A549 treated with dexamethasone at 1 μM for 4 hours (cell line): Measurements from ENCODE around the gene PCDHA5. TPM values are rescaled to one million over a fixed set of nuclear protein-coding genes. Genes with fewer than 3 reads are reported as not detected.

Source experiments
- total RNA-seq: library from RNA; stranded (reverse); fragments of 200-300 nt; extraction: Qiagen RNA extraction; gene quantifications from 5 replicates; pipeline ENCODE4 v1.2.3, GENCODE V29; 2022

The PCDHA5 gene
- 0.52 to 0.95 TPM (median 0.85 TPM) in 5 replicates for total RNA-seq

DNA sequence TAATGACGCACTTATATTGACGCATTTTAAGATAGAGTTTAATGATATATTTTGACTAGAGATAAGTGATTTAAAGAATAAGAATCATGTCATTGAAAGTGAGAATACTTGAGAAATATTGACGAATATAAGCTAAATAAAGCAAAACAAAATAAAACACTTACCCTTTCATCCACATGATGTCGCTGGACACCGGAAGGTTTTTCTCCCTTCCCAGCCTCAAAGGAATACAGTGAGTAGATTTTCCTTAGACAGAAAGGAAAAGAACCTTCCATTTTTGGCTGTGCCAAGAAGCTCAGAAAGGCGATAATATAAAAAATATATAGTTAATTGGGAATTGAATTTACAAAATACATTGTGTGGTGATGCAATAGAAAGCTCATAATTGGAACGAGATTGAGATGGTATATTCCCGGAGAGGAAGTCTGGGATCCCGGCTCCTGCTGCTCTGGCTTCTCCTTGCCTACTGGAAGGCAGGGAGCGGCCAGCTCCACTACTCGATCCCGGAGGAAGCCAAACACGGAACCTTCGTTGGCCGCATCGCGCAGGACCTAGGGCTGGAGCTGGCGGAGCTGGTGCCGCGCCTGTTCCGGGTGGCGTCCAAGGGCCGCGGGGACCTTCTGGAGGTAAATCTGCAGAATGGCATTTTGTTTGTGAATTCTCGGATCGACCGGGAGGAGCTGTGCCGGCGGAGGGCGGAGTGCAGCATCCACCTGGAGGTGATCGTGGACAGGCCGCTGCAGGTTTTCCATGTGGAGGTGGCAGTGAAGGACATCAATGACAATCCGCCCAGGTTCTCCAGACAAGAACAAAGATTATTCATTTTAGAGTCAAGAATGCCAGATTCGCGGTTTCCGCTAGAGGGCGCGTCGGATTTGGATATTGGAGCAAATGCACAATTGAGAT lies at the start of gene PCDHA5:
PCDHA5 (plus strand) TSS at position 239 of the 906 bp plus-strand sequence.

DNA sequence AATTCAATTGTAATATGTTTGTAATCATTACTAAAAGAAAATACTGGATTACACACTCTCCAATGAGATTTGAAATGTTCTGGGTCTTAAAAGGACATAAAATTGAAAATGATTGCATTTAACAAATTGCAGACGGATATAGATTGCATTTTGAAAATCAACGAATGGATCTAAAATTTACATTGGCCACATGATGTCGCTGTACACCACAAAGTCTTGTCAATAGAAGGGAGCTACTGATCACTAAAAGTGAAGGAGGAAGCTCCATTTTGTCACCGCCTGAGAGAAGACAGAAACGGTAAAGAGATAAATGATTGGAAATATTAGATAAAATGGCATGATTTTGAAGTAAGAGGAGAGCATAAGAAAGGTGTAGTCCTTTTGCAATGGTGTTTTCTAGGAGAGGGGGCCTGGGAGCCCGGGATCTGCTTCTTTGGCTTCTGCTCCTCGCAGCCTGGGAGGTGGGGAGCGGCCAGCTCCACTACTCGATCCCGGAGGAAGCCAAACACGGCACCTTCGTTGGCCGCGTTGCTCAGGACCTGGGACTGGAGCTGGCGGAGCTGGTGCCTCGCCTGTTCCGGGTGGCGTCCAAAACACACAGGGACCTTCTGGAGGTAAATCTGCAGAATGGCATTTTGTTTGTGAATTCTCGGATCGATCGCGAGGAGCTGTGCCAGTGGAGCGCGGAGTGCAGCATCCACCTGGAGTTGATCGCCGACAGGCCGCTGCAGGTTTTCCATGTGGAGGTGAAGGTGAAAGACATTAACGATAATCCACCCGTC lies 35.3 kb upstream of the PCDHA5 start, which contains the start of gene PCDHA1:
PCDHA1 (plus strand) TSS at position 236 of the 782 bp plus-strand sequence.

DNA sequence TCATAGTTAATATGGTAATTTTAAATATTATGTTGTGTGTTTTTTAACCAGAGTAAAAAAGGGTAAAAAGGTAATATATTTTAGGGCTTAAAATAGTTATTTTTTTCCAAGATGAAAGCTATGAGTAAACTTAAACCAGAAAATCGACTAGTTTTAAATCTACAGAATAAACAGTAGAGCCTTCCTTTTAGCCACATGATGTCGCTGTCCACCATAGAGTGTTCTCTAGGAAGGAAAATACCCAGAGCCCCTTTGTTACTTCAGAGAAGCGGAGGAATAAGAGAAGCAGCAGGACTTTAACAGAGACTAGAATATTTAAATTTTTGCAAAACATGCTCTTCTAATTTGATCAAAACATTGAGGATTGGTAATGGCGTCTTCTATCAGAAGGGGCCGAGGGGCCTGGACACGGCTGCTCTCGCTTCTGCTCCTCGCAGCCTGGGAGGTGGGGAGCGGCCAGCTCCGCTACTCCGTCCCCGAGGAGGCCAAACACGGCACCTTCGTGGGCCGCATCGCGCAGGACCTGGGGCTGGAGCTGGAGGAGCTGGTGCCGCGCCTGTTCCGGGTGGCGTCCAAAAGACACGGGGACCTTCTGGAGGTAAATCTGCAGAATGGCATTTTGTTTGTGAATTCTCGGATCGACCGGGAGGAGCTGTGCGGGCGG lies 26.7 kb upstream of the PCDHA5 start, which contains the start of gene PCDHA2:
PCDHA2 (plus strand) TSS at position 258 of the 664 bp plus-strand sequence.

DNA sequence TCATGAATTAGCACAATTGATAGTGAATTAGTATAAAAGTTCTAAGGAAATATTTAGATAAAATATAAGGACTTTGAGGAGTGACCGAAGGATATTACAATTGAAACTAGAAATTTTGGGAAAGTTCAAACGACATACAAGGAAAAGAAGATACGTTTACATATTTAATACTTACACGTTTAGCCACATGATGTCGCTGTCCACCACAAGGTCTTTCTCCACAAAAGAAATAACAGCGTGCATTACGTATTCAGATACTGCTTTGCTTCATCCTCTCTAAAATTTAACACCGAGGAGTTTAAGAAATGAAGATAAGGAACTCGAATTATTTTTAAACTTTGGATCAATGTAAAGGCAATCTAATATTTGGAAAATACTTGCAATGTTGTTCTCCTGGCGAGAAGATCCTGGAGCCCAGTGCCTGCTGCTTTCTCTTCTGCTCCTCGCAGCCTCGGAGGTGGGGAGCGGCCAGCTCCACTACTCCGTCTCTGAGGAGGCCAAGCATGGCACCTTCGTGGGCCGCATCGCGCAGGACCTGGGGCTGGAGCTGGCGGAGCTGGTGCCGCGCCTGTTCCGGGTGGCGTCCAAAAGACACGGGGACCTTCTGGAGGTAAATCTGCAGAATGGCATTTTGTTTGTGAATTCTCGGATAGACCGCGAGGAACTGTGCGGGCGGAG lies 20.5 kb upstream of the PCDHA5 start, which contains the start of gene PCDHA3:
PCDHA3 (plus strand) TSS at position 242 of the 678 bp plus-strand sequence.

DNA sequence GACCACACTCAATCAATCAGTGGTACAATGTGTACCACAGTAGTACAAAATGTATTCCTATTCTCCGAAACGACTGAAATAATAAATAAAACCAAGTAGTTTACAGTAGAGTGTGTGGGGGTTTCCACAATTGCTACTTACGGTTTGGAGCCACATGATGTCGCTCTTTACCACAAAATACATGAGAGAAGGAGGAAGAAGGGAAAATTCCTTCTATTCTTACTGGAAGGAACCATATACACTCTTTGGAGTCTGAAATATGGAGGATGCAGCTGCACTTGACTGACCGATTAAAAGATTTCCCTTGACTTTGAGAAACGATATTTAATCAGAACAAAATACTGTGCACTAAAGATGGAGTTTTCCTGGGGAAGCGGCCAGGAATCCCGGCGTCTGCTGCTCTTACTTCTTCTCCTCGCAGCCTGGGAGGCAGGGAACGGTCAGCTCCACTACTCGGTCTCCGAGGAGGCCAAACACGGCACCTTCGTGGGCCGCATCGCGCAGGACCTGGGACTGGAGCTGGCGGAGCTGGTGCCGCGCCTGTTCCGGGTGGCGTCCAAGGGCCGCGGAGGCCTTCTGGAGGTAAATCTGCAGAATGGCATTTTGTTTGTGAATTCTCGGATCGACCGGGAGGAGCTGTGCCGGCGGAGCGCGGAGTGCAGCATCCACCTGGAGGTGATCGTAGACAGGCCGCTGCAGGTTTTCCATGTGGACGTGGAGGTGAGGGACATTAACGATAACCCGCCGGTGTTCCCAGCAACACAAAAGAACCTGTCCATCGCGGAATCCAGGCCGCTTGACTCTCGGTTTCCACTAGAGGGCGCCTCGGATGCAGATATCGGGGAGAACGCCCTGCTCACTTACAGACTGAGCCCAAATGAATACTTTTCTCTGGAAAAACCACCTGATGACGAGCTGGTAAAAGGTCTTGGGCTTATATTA lies 14.3 kb upstream of the PCDHA5 start, which contains the start of gene PCDHA4:
PCDHA4 (plus strand) TSS at position 235 of the 942 bp plus-strand sequence.

DNA sequence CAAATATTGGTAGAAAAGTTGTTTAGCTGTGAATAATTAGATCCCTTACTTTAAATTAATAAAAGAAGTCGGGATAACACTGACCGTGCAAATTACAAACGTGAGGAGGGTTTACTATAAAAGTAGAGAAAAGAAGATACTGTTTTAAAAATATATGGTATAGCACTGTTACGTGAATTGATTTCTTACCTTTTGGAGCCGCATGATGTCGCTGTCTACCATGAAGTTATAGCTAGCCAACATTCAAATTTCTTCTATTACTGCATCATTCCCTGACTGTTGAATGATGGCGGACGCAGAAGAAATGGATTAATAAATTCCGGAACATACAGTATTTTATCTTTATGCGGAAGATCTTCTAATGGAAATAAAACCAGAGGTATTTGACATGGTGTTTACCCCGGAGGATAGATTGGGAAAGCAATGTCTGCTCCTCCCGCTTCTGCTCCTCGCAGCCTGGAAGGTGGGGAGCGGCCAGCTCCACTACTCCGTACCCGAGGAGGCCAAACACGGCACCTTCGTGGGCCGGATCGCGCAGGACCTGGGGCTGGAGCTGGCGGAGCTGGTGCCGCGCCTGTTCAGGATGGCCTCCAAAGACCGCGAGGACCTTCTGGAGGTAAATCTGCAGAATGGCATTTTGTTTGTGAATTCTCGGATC lies 6.4 kb downstream of the PCDHA5 start, which contains the start of gene PCDHA6:
PCDHA6 (plus strand) TSS at position 257 of the 658 bp plus-strand sequence; CDS start at position 389, 132 bp downstream.

DNA sequence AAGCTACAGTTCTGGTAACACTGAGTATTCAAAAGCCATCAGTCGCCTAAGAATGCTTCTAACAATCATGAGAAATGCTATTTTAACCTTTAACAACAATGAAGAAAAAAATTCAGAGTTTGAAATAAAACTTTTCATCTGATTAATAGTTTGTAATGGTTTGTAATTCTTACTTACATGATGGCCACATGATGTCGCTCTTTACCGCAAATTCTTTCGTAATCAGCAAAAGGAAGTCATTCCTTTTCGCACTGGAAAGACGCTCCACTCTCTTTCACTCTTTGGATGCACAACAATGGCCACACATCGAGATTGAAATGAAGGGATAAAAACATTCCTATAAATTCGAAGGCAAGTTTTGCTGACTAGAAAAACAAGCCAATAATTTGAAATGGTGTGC lies 12.6 kb downstream of the PCDHA5 start, which contains the start of gene PCDHA7:
PCDHA7 (plus strand) TSS at position 277 of the 400 bp plus-strand sequence; CDS start at position 392, 115 bp downstream.

DNA sequence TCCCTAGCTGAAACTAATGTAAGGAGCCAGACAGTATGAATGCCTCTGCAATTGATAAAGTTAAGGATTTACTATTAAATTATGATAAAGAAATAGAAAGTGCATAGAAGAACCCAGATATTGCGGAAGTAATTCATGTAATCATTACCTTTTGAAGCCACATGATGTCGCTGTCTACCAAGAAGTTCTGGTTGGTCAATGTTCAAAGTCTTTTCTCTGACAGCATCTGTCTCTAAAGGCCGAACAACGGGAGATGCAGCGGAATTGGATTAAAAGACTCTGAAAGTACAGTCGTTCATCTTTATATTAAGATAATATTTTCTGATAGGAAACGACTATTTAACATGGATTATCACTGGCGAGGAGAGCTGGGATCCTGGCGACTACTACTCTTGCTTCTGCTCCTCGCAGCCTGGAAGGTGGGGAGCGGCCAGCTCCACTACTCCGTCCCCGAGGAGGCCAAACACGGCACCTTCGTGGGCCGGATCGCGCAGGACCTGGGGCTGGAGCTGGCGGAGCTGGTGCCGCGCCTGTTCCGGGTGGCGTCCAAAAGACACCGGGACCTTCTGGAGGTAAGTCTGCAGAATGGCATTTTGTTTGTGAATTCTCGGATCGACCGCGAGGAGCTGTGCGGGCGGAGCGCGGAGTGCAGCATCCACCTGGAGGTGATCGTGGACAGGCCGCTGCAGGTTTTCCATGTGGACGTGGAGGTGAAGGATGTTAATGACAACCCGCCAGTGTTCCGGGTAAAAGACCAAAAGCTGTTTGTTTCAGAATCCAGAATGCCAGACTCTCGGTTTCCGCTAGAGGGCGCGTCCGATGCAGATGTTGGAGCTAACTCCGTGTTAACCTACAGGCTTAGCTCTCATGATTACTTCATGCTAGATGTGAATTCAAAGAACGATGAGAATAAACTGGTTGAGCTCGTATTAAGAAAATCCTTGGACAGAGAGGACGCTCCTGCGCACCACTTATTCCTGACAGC lies 19.9 kb downstream of the PCDHA5 start, which contains the start of gene PCDHA8:
PCDHA8 (plus strand) TSS at position 210 of the 985 bp plus-strand sequence; CDS start at position 345, 135 bp downstream.

DNA sequence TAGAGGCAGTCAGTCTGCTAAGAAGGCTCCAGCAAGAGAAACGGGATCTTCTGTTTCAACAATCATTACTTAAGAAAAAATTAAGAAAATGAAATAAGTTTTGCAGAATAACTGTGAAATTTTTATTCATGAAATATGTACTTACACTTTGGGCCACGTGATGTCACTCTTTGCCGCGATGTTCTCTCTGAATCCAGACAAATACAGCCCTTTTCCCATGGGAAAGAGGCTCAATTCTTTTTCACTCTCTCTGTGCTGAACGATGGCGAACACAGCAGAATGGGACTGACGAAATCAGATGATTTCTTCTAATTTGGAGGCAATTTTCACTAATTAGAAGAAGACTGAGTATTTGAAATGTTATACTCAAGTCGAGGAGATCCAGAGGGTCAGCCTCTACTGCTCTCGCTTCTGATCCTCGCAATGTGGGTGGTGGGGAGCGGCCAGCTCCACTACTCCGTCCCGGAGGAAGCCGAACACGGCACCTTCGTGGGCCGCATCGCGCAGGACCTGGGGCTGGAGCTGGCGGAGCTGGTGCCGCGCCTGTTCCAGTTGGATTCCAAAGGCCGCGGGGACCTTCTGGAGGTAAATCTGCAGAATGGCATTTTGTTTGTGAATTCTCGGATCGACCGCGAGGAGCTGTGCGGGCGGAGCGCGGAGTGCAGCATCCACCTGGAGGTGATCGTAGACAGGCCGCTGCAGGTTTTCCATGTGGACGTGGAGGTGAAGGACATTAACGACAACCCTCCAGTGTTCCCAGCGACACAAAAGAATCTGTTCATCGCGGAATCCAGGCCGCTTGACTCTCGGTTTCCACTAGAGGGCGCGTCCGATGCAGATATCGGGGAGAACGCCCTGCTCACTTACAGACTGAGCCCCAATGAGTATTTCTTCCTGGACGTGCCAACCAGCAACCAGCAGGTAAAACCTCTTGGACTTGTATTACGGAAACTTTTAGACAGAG lies 27.0 kb downstream of the PCDHA5 start, which contains the start of gene PCDHA9:
PCDHA9 (plus strand) TSS at position 244 of the 964 bp plus-strand sequence; CDS start at position 358, 114 bp downstream.

DNA sequence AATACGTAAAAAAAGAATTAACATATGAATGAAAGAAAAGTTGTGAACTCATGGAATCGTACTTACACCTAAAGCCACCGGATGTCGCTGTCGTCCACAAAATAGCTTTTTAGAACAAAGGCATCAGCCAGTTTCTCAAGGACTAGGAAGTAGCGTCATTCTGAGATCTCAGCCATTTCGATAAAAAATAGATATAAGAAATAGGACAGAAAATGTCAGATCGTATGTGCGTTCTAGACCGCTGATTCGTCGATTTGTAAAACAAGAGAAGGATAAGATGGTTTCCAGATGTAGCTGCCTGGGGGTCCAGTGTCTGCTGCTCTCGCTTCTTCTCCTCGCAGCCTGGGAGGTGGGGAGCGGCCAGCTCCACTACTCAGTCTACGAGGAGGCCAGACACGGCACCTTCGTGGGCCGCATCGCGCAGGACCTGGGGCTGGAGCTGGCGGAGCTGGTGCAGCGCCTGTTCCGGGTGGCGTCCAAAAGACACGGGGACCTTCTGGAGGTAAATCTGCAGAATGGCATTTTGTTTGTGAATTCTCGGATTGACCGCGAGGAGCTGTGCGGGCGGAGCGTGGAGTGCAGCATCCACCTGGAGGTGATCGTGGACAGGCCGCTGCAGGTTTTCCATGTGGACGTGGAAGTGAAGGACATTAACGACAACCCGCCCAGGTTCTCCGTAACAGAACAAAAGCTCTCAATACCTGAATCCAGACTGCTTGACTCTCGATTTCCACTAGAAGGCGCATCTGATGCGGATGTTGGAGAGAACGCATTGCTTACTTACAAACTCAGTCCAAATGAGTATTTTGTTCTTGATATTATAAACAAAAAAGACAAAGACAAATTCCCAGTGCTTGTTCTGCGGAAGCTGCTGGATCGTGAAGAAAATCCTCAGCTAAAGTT lies 34.6 kb downstream of the PCDHA5 start, which contains the start of gene PCDHA10:
PCDHA10 (plus strand) TSS at position 126 of the 903 bp plus-strand sequence; CDS start at position 278, 152 bp downstream.

DNA sequence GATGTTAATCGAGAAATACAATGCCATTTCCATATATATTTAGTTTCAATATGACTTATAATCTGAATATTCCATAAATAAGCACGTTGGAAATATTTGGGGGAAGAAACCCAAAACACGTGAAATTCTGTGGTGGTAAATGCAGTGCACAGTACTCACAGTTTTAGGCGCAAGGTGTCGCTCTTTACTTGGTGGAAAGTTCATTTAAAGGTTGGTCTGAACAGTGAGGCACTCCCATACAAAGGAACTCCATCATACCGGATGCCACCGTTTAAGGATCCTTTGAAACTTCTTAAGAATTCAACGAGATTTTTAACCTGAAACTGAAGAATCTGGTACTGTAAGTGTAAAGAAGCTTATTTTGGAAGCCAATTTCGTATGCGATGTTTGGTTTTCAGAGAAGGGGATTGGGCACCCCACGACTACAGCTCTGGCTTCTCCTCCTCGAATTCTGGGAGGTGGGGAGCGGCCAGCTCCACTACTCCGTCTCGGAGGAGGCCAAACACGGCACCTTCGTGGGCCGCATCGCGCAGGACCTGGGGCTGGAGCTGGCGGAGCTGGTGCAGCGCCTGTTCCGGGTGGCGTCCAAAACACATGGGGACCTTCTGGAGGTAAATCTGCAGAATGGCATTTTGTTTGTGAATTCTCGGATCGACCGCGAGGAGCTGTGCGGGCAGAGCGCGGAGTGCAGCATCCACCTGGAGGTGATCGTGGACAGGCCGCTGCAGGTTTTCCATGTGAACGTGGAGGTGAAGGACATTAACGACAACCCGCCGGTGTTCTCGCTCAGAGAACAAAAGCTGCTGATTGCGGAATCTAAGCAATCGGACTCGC lies 47.5 kb downstream of the PCDHA5 start, which contains the start of gene PCDHA11:
PCDHA11 (plus strand) TSS at position 237 of the 834 bp plus-strand sequence; CDS start at position 384, 147 bp downstream.

